Fibroblast of villous mesenchyme (primary cell): ENCODE measurements around the gene RSPH1. TPM values are rescaled to one million over a fixed set of nuclear protein-coding genes. Genes with fewer than 3 reads are reported as not detected.

Experiments
- DNase-seq: peaks from one replicate; pipeline ENCODE4 v3.0.0-alpha.2; 2010; ENCODE audit warnings: low read depth
- H3K4me3 ChIP-seq: 2 replicates; pipeline ENCODE4 v1.5.1; 2011; ENCODE audit warnings: low read depth, mild to moderate bottlenecking, low read length
- CTCF ChIP-seq: IDR thresholded peaks from 2 replicates; pipeline ENCODE4 v1.5.1; 2012; ENCODE audit warnings: low read depth, mild to moderate bottlenecking, low read length; ENCODE audit not compliant: insufficient read depth
- total RNA-seq: library from RNA; depleted of rRNA; stranded (reverse); fragments of >200 nt; gene quantifications from 2 replicates; pipeline ENCODE4 v1.2.3, GENCODE V29; 2012

RSPH1 gene
- total RNA-seq, 1 donor: not detected

GRCh38 chr21:42492201-42492600 lies 3.8 kb downstream of the RSPH1 start:
- no peak for TF ChIP-seq CTCF

GRCh38 chr21:42491328-42491727 lies 4.7 kb downstream of the RSPH1 start:
- H3K4me3 ChIP-seq: no peak overlapping the region
- no peak for TF ChIP-seq CTCF
- DNase-seq: no peak

More at GRCh38 chr21:42492201-42492600, 3.8 kb downstream of the RSPH1 start:
- DNase-seq: no peak
- no peak overlapping the region for H3K4me3 ChIP-seq

GRCh38 chr21:42490720-42491119 lies 5.3 kb downstream of the RSPH1 start:
- DNase-seq: no peak
- TF ChIP-seq CTCF: no peak
- H3K4me3 ChIP-seq: no peak overlapping the region

- H3K4me3 ChIP-seq: no peak overlapping the region
- TF ChIP-seq CTCF: no peak
- DNase-seq: no peak
Measured at GRCh38 chr21:42489991-42490390, 6.0 kb downstream of the RSPH1 start.

- TF ChIP-seq CTCF: no peak
- no peak for DNase-seq
- H3K4me3 ChIP-seq: no peak overlapping the region
Measured at GRCh38 chr21:42489006-42489563, 6.9 kb downstream of the RSPH1 start.

- TF ChIP-seq CTCF: no peak
- no peak for DNase-seq
- no peak overlapping the region for H3K4me3 ChIP-seq
Measured at GRCh38 chr21:42486531-42486930, 9.5 kb downstream of the RSPH1 start.

- H3K4me3 ChIP-seq: no peak overlapping the region
- no peak for DNase-seq
- no peak for TF ChIP-seq CTCF
Measured at GRCh38 chr21:42486072-42486471, 10.0 kb downstream of the RSPH1 start.
